ENCODE results near the gene TLE7. TPM values are rescaled to one million over a fixed set of nuclear protein-coding genes. Genes with fewer than 3 reads are reported as not detected.

TLE7 gene
- total RNA-seq, 1 donor from 2014 or later, result not detected

- Mint-ChIP-seq H3K27ac (ENCODE audit: unreplicated experiment) (no peak overlapping the region), H3K36me3 (ENCODE audit: low read depth, unreplicated experiment) (peaks cover 17% of the 10 kb centered on the region), H3K4me1 (ENCODE audit: unreplicated experiment) (no peaks in the 10 kb centered on the region), H3K4me3 (ENCODE audit: unreplicated experiment) (peak overlapping the region; percentile 0), H3K9me3 (ENCODE audit: unreplicated experiment) (peaks cover 5% of the 10 kb centered on the region), H3K27me3 (ENCODE audit: unreplicated experiment) (peaks cover 13% of the 10 kb centered on the region)
- DNase-seq (ENCODE audit: low spot score), result peak; percentile 42
- no peak for TF ChIP-seq CTCF (IDR thresholded peaks at IDR 0.05; ENCODE audit: unreplicated experiment)
Measured at GRCh38 chr16:71440669-71441347, 1.0 kb downstream of the TLE7 start.

- no peak overlapping the region for H3K4me3 Mint-ChIP-seq (ENCODE audit: unreplicated experiment)
- TF ChIP-seq CTCF (IDR thresholded peaks at IDR 0.05; ENCODE audit: unreplicated experiment), result no peak
- no peak for DNase-seq (ENCODE audit: low spot score)
- H3K36me3 Mint-ChIP-seq (ENCODE audit: low read depth, unreplicated experiment), result peaks cover 8% of the 10 kb centered on the region
- H3K4me1 Mint-ChIP-seq (ENCODE audit: unreplicated experiment), result no peaks in the 10 kb centered on the region
- H3K27ac Mint-ChIP-seq (ENCODE audit: unreplicated experiment), result no peak overlapping the region
- peaks cover 13% of the 10 kb centered on the region for H3K27me3 Mint-ChIP-seq (ENCODE audit: unreplicated experiment)
- peaks cover 5% of the 10 kb centered on the region for H3K9me3 Mint-ChIP-seq (ENCODE audit: unreplicated experiment)
Measured at GRCh38 chr16:71439523-71439922, 2.3 kb downstream of the TLE7 start.

- Mint-ChIP-seq H3K27ac (ENCODE audit: unreplicated experiment) (peak overlapping the region; percentile 36), H3K4me3 (ENCODE audit: unreplicated experiment) (no peak overlapping the region)
Measured at GRCh38 chr16:71436473-71436872, 5.4 kb downstream of the TLE7 start.

GRCh38 chr16:71432906-71433305 lies 8.9 kb downstream of the TLE7 start:
- no peaks in the 10 kb centered on the region for H3K9me3 Mint-ChIP-seq (ENCODE audit: unreplicated experiment)
- H3K36me3 Mint-ChIP-seq (ENCODE audit: low read depth, unreplicated experiment), result no peaks in the 10 kb centered on the region
- TF ChIP-seq CTCF (IDR thresholded peaks at IDR 0.05; ENCODE audit: unreplicated experiment), result no peak
- DNase-seq (ENCODE audit: low spot score), result no peak
- H3K4me3 Mint-ChIP-seq (ENCODE audit: unreplicated experiment), result no peak overlapping the region
- peaks cover 4% of the 10 kb centered on the region for H3K27me3 Mint-ChIP-seq (ENCODE audit: unreplicated experiment)
- H3K4me1 Mint-ChIP-seq (ENCODE audit: unreplicated experiment), result no peaks in the 10 kb centered on the region
- no peak overlapping the region for H3K27ac Mint-ChIP-seq (ENCODE audit: unreplicated experiment)

More at GRCh38 chr16:71436473-71436872, 5.4 kb downstream of the TLE7 start:
- Mint-ChIP-seq H3K27me3 (ENCODE audit: unreplicated experiment) (peaks cover 9% of the 10 kb centered on the region), H3K36me3 (ENCODE audit: low read depth, unreplicated experiment) (no peaks in the 10 kb centered on the region), H3K9me3 (ENCODE audit: unreplicated experiment) (no peaks in the 10 kb centered on the region), H3K4me1 (ENCODE audit: unreplicated experiment) (no peaks in the 10 kb centered on the region)
- TF ChIP-seq CTCF (IDR thresholded peaks at IDR 0.05; ENCODE audit: unreplicated experiment), result no peak
- no peak for DNase-seq (ENCODE audit: low spot score)

- H3K4me3 Mint-ChIP-seq (ENCODE audit: unreplicated experiment), result no peak overlapping the region
- H3K36me3 Mint-ChIP-seq (ENCODE audit: low read depth, unreplicated experiment), result no peaks in the 10 kb centered on the region
- H3K27ac Mint-ChIP-seq (ENCODE audit: unreplicated experiment), result no peak overlapping the region
- DNase-seq (ENCODE audit: low spot score), result no peak
- peaks cover 2% of the 10 kb centered on the region for H3K27me3 Mint-ChIP-seq (ENCODE audit: unreplicated experiment)
- peaks cover 2% of the 10 kb centered on the region for H3K4me1 Mint-ChIP-seq (ENCODE audit: unreplicated experiment)
- TF ChIP-seq CTCF (IDR thresholded peaks at IDR 0.05; ENCODE audit: unreplicated experiment), result no peak
- no peaks in the 10 kb centered on the region for H3K9me3 Mint-ChIP-seq (ENCODE audit: unreplicated experiment)
Measured at GRCh38 chr16:71431991-71432390, 9.9 kb downstream of the TLE7 start.
